Neural progenitor cell (in vitro differentiated cells): ENCODE data around the gene NDP. TPM values are rescaled to one million over a fixed set of nuclear protein-coding genes. Genes with fewer than 3 reads are reported as not detected.

Experiments
- DNase-seq: peaks from one replicate; pipeline ENCODE4 v3.0.0-alpha.2; 2016; ENCODE audit warnings: low spot score
- H2AFZ ChIP-seq: fragments of 200-600 bp; sonication (generic); replicated peaks from 2 replicates; pipeline ENCODE4 v1.6.1; 2016; ENCODE audit warnings: antibody characterized with exemption
- H3F3A ChIP-seq: fragments of 200-600 bp; sonication (generic); 2 replicates; pipeline ENCODE4 v1.6.1; 2016; ENCODE audit warnings: antibody characterized with exemption, low read depth
- H3K27ac ChIP-seq: fragments of 200-600 bp; sonication (generic); 2 replicates; pipeline ENCODE4 v1.5.1; 2016; ENCODE audit warnings: mild to moderate bottlenecking
- H3K27me3 ChIP-seq: fragments of 200-600 bp; sonication (generic); 2 replicates; pipeline ENCODE4 v1.6.1; 2016; ENCODE audit warnings: mild to moderate bottlenecking, moderate library complexity
- H3K36me3 ChIP-seq: fragments of 200-600 bp; sonication (generic); 2 replicates; pipeline ENCODE4 v1.5.1; 2016
- H3K4me1 ChIP-seq: fragments of 200-600 bp; sonication (generic); 2 replicates; pipeline ENCODE4 v1.6.1; 2016; ENCODE audit warnings: mixed run types
- H3K4me2 ChIP-seq: fragments of 200-600 bp; sonication (generic); 2 replicates; pipeline ENCODE4 v1.6.1; 2016
- H3K4me3 ChIP-seq: fragments of 200-600 bp; sonication (generic); 2 replicates; pipeline ENCODE4 v1.5.1; 2016
- H3K79me2 ChIP-seq: fragments of 200-600 bp; sonication (generic); 2 replicates; pipeline ENCODE4 v1.6.1; 2016; ENCODE audit warnings: low read depth
- H3K9ac ChIP-seq: fragments of 200-600 bp; sonication (generic); 2 replicates; pipeline ENCODE4 v1.6.1; 2016
- H3K9me3 ChIP-seq: fragments of 200-600 bp; sonication (generic); 2 replicates; pipeline ENCODE4 v1.5.1; 2016; ENCODE audit warnings: low read depth
- H4K20me1 ChIP-seq: fragments of 200-600 bp; sonication (generic); 2 replicates; pipeline ENCODE4 v1.6.1; 2016; ENCODE audit warnings: low read depth
- H3K27ac Mint-ChIP-seq: 3 replicates; pipeline ENCODE4 v1.8.0; 2021; ENCODE audit warnings: mixed read lengths
- H3K27me3 Mint-ChIP-seq: 2 replicates; pipeline ENCODE4 v1.8.0; 2022; ENCODE audit warnings: low read depth, mild to moderate bottlenecking, inconsistent platforms, moderate library complexity, mixed read lengths; ENCODE audit not compliant: insufficient read depth
- H3K36me3 Mint-ChIP-seq: 3 replicates; pipeline ENCODE4 v1.8.0; 2021; ENCODE audit warnings: mixed read lengths
- H3K4me1 Mint-ChIP-seq: 3 replicates; pipeline ENCODE4 v1.8.0; 2021; ENCODE audit warnings: mixed read lengths
- H3K4me3 Mint-ChIP-seq: 3 replicates; pipeline ENCODE4 v1.8.0; 2021; ENCODE audit warnings: mild to moderate bottlenecking, moderate library complexity, mixed read lengths
- H3K9me3 Mint-ChIP-seq: 3 replicates; pipeline ENCODE4 v1.8.0; 2020; ENCODE audit warnings: mixed read lengths
- CTCF ChIP-seq: fragments of 200-600 bp; sonication (generic); IDR thresholded peaks from 2 replicates; pipeline ENCODE4 v1.5.1; 2017; ENCODE audit warnings: antibody characterized with exemption, mild to moderate bottlenecking
- EZH2 ChIP-seq: fragments of 200-600 bp; sonication (generic); IDR thresholded peaks from 2 replicates; pipeline ENCODE4 v1.6.1; 2017; ENCODE audit warnings: antibody characterized with exemption, mild to moderate bottlenecking, moderate library complexity
- EZH2phosphoT487 ChIP-seq: fragments of 200-600 bp; sonication (generic); IDR thresholded peaks from 2 replicates; pipeline ENCODE4 v1.6.1; 2017; ENCODE audit warnings: antibody characterized with exemption
- total RNA-seq: library from RNA; depleted of rRNA; stranded (reverse); fragments of >200 nt; gene quantifications from 2 replicates; pipeline ENCODE4 v1.2.3, GENCODE V29; 2015; ENCODE audit warnings: low replicate concordance

Gene NDP
- total RNA-seq, 1 donor from 2014 or later, result 2.5 TPM

GRCh38 chrX:43975796-43976195 is 2.6 kb upstream of the NDP start:
- H3K27me3 ChIP-seq, result peaks cover 6% of the 10 kb centered on the region

GRCh38 chrX:43974741-43975465 is 1.7 kb upstream of the NDP start:
- peaks cover 17% of the 10 kb centered on the region for H3K4me1 ChIP-seq
- no peak overlapping the region for H3K9ac ChIP-seq
- peaks cover 12% of the 10 kb centered on the region for H3F3A ChIP-seq
- H3K4me3 ChIP-seq, result no peak overlapping the region
- H3K9me3 Mint-ChIP-seq, result peaks cover 2% of the 10 kb centered on the region
- no peak overlapping the region for H3K27ac Mint-ChIP-seq
- H3K79me2 ChIP-seq, result no peaks in the 10 kb centered on the region
- no peak overlapping the region for H2AFZ ChIP-seq
- no peaks in the 10 kb centered on the region for H3K36me3 ChIP-seq
- H4K20me1 ChIP-seq, result no peaks in the 10 kb centered on the region
- no peak overlapping the region for H3K4me3 Mint-ChIP-seq
- H3K27me3 Mint-ChIP-seq, result no peaks in the 10 kb centered on the region
- TF ChIP-seq EZH2, result no peak
- no peak for TF ChIP-seq CTCF
- TF ChIP-seq EZH2phosphoT487, result no peak
- no peak overlapping the region for H3K4me2 ChIP-seq
- H3K36me3 Mint-ChIP-seq, result no peaks in the 10 kb centered on the region
- no peak overlapping the region for H3K27ac ChIP-seq
- peaks cover 4% of the 10 kb centered on the region for H3K9me3 ChIP-seq
- H3K4me1 Mint-ChIP-seq, result peaks cover 21% of the 10 kb centered on the region
- peaks cover 6% of the 10 kb centered on the region for H3K27me3 ChIP-seq
- DNase-seq, result no peak

More at GRCh38 chrX:43975796-43976195, 2.6 kb upstream of the NDP start:
- Mint-ChIP-seq H3K27ac (no peak overlapping the region), H3K4me3 (no peak overlapping the region), H3K36me3 (no peaks in the 10 kb centered on the region), H3K9me3 (peaks cover under 1% of the 10 kb centered on the region), H3K4me1 (peaks cover 16% of the 10 kb centered on the region), H3K27me3 (no peaks in the 10 kb centered on the region)
- Histone ChIP-seq H3K9me3 (peaks cover 4% of the 10 kb centered on the region), H3K4me3 (no peak overlapping the region), H3K4me1 (peaks cover 10% of the 10 kb centered on the region), H3F3A (peaks cover 12% of the 10 kb centered on the region), H3K27ac (no peak overlapping the region), H3K79me2 (no peaks in the 10 kb centered on the region), H3K4me2 (no peak overlapping the region), H3K9ac (no peak overlapping the region), H2AFZ (no peak overlapping the region), H3K36me3 (no peaks in the 10 kb centered on the region), H4K20me1 (no peaks in the 10 kb centered on the region)
- TF ChIP-seq EZH2phosphoT487, result no peak
- TF ChIP-seq EZH2, result no peak
- TF ChIP-seq CTCF, result no peak
- no peak for DNase-seq

- Histone ChIP-seq H3K9ac (no peak overlapping the region), H3K4me1 (peaks cover 23% of the 10 kb centered on the region), H4K20me1 (no peaks in the 10 kb centered on the region), H3K36me3 (no peaks in the 10 kb centered on the region), H3K79me2 (no peaks in the 10 kb centered on the region), H3K4me2 (peak overlapping the region; percentile 57), H3K27ac (no peak overlapping the region), H2AFZ (peak overlapping the region; percentile 65), H3K4me3 (peak overlapping the region; percentile 26), H3K27me3 (peaks cover 6% of the 10 kb centered on the region), H3F3A (peaks cover 18% of the 10 kb centered on the region), H3K9me3 (peaks cover 4% of the 10 kb centered on the region)
- no peak overlapping the region for H3K27ac Mint-ChIP-seq
- H3K36me3 Mint-ChIP-seq, result no peaks in the 10 kb centered on the region
- peaks cover 28% of the 10 kb centered on the region for H3K4me1 Mint-ChIP-seq
- TF ChIP-seq EZH2 (no peak), CTCF (no peak), EZH2phosphoT487 (no peak)
- no peak for DNase-seq
- peaks cover 2% of the 10 kb centered on the region for H3K9me3 Mint-ChIP-seq
- H3K4me3 Mint-ChIP-seq, result peak overlapping the region; percentile 87
- peaks cover 3% of the 10 kb centered on the region for H3K27me3 Mint-ChIP-seq
These were observed 898 bp upstream of the NDP start for GRCh38 chrX:43974100-43974475.
